K562 (cell line): ENCODE data around the gene RRP9. TPM values are rescaled to one million over a fixed set of nuclear protein-coding genes. Genes with fewer than 3 reads are reported as not detected.

Experiments used
- ATAC-seq: fragments of 200-7000 bp; cut with Tn5 transposase; 3 replicates; pipeline ENCODE4 v1.9.1; 2020; ENCODE audit warnings: moderate library complexity
- BruUV-seq: library from RNA; stranded (reverse); fragments of 400-500 nt; replicated peaks from 2 replicates; lab custom pipeline; 2021; lab: Mats Ljungman, UMichigan
- CTCF ChIA-PET: fragments of 300-600 bp; formaldehyde crosslinking; extraction: SDS; loops from one replicate; lab custom pipeline; 2021; ENCODE audit warnings: low intra/inter-chr PET ratio; lab: Yijun Ruan, JAX
- POLR2A ChIA-PET: fragments of 300-600, 350-650 bp; sonication (Branson Sonifier 250); formaldehyde crosslinking; extraction: SDS; loops from one replicate; lab custom pipeline; 2021; ENCODE audit warnings: antibody characterized with exemption, inconsistent platforms; lab: Yijun Ruan, JAX
- DNase-seq, 4 experiments: peaks; one replicate each; pipeline versions ENCODE4 v3.0.0 to v3.0.0-alpha.2; 2011 to 2018; ENCODE audit warnings: low spot score in 3 of 4, mixed read lengths in 3 of 4; ENCODE audit errors: extremely low read depth in 1 of 4
- FAIRE-seq: peaks from 2 replicates; lab custom pipeline; 2011; peaks lifted over from hg19 to GRCh38; lab: Jason Lieb, UNC
- H2AFZ ChIP-seq: 2 replicates; pipeline ENCODE4 v1.6.0; 2011; ENCODE audit warnings: low read depth, low read length, control low read depth, inconsistent platforms
- H3K27ac ChIP-seq: fragments of 200-600 bp; 3 replicates; pipeline ENCODE4 v1.8.0; 2011; ENCODE audit warnings: low read depth, mild to moderate bottlenecking, control low read depth, inconsistent platforms, low read length, moderate library complexity, mixed read lengths; ENCODE audit errors: extremely low read depth
- H3K27me3 ChIP-seq, 2 experiments: fragments of 300-600 bp in 1 of 2; 2 replicates in 1 of 2; 3 replicates in 1 of 2; pipeline versions ENCODE4 v1.6.0 to v1.8.0; 2011; ENCODE audit warnings: inconsistent platforms in 2 of 2, low read length in 2 of 2, mild to moderate bottlenecking in 1 of 2, mixed read lengths in 1 of 2, moderate library complexity in 1 of 2; ENCODE audit not compliant: control insufficient read depth in 2 of 2, insufficient read depth in 2 of 2
- H3K36me3 ChIP-seq: fragments of 300-600 bp; 3 replicates; pipeline ENCODE4 v1.8.0; 2011; ENCODE audit warnings: mild to moderate bottlenecking, low read length, inconsistent platforms; ENCODE audit not compliant: control insufficient read depth, insufficient read depth
- H3K4me1 ChIP-seq, 2 experiments: fragments of 200-600 bp in 1 of 2; replicated peaks in 1 of 2; 2 replicates in 1 of 2; 3 replicates in 1 of 2; pipeline versions ENCODE4 v1.5.1 to v1.8.0; 2011; ENCODE audit warnings: inconsistent platforms in 2 of 2, low read length in 2 of 2, mild to moderate bottlenecking in 1 of 2, mixed read lengths in 1 of 2, moderate library complexity in 1 of 2; ENCODE audit not compliant: control insufficient read depth in 2 of 2, insufficient read depth in 2 of 2
- H3K4me2 ChIP-seq: 2 replicates; pipeline ENCODE4 v1.6.1; 2011; ENCODE audit warnings: low read length, control low read depth, inconsistent platforms, mixed read lengths; ENCODE audit not compliant: insufficient read depth
- H3K4me3 ChIP-seq: fragments of 200-600 bp; sonication (generic), shearing (Covaris generic); 2 replicates; pipeline ENCODE4 v1.5.1; 2016; ENCODE audit warnings: control low read depth, inconsistent platforms
- H3K79me2 ChIP-seq: fragments of 200-600 bp; 3 replicates; pipeline ENCODE4 v1.8.0; 2011; ENCODE audit warnings: low read length, inconsistent platforms; ENCODE audit not compliant: control insufficient read depth, insufficient read depth
- H3K9ac ChIP-seq, 2 experiments: 2 replicates each; pipeline versions ENCODE4 v1.6.0 to v1.6.1; 2011; ENCODE audit warnings: low read depth in 2 of 2, low read length in 2 of 2, control low read depth in 1 of 2, inconsistent platforms in 1 of 2, mild to moderate bottlenecking in 1 of 2, mixed read lengths in 1 of 2; ENCODE audit not compliant: insufficient read depth in 1 of 2
- H3K9me1 ChIP-seq: one replicate; pipeline ENCODE4 v1.6.0; 2011; ENCODE audit warnings: inconsistent platforms, mild to moderate bottlenecking, low read length, moderate library complexity; ENCODE audit not compliant: control insufficient read depth, insufficient read depth
- H3K9me3 ChIP-seq: replicated peaks from 2 replicates; pipeline ENCODE4 v1.5.1; 2011; ENCODE audit warnings: low read depth, low read length, inconsistent platforms; ENCODE audit not compliant: control insufficient read depth, insufficient read depth
- H4K20me1 ChIP-seq: replicated peaks from 2 replicates; pipeline ENCODE4 v1.6.1; 2011; ENCODE audit warnings: low read length, inconsistent platforms, mixed read lengths; ENCODE audit not compliant: control insufficient read depth, insufficient read depth
- EGR1 ChIP-seq: fragments of 450-650 bp; conservative IDR thresholded peaks from 2 replicates; pipeline ENCODE4 v1.6.1; 2017; ENCODE audit warnings: mild to moderate bottlenecking
- FOXP1 ChIP-seq: sonication (generic); formaldehyde crosslinking; IDR thresholded peaks from 2 replicates; pipeline ENCODE4 v1.8.0; 2022; ENCODE audit warnings: mild to moderate bottlenecking, missing genetic modification reagents
- HMGN3 ChIP-seq: IDR thresholded peaks from 2 replicates; pipeline ENCODE4 v1.6.1; 2011; ENCODE audit warnings: borderline replicate concordance, low read depth, mild to moderate bottlenecking, mixed read lengths, low read length; ENCODE audit not compliant: insufficient read length; ENCODE audit errors: extremely low read depth
- PHB2 ChIP-seq: fragments of 450-650 bp; IDR thresholded peaks from 2 replicates; pipeline ENCODE4 v1.6.1; 2017; ENCODE audit warnings: low read depth
- PHTF2 ChIP-seq: fragments of 250-450 bp; sonication (Bioruptor Pico); IDR thresholded peaks from 2 replicates; pipeline ENCODE4 v1.5.0; 2021; ENCODE audit warnings: mild to moderate bottlenecking
- XRCC4 ChIP-seq: IDR thresholded peaks from one replicate; pipeline ENCODE4 v1.6.1; 2011; ENCODE audit not compliant: insufficient read depth, insufficient read length; ENCODE audit errors: extremely low read depth
- ZNF583 ChIP-seq: fragments of 250-450 bp; sonication (Bioruptor Pico); IDR thresholded peaks from 2 replicates; pipeline ENCODE4 v1.4.0; 2020
- WGBS: fragments of 100-300 bp; shearing (Covaris generic); methylation state at CpG from one replicate; pipeline ENCODE4 v1.1.6; 2016; ENCODE audit warnings: low coverage, mixed read lengths; ENCODE audit not compliant: insufficient coverage; ENCODE audit errors: missing lambda C conversion rate; 5-methylcytosine and 5-hydroxymethylcytosine counted together
- in situ Hi-C: fragments of 300-500 bp; cut with MboI; formaldehyde crosslinking; loops from 4 replicates; pipeline ENCODE4 v1.15.0; 2018; ENCODE audit warnings: inconsistent platforms, mixed read lengths
- intact Hi-C: fragments of 100-400 bp; cut with micrococcal nuclease; formaldehyde crosslinking; loops from 2 replicates; pipeline ENCODE4 v1.14.2; 2022
- polyA plus RNA-seq, 8 experiments: library from polyadenylated mRNA; depleted of rRNA in 4 of 8; stranded (reverse) in 5 of 8; unstranded in 3 of 8; fragments of >200 nt; fragmentation: Nextera tagmentation in 2 of 8; fragmentation: Illumina TruSeq in 1 of 8; extraction: Ambion mirVana in 2 of 8; extraction: Trizol in 1 of 8; gene quantifications; 2 replicates each; pipeline versions ENCODE4 v1.2.1 to v1.2.3, GENCODE V29; 2011 to 2014; ENCODE audit warnings: inconsistent platforms in 1 of 8, missing spikeins in 1 of 8
- total RNA-seq, 7 experiments: library from RNA; depleted of rRNA in 6 of 7; stranded (reverse); fragments of >200 nt in 6 of 7; fragmentation: Illumina TruSeq in 2 of 7; extraction: Trizol in 2 of 7; gene quantifications; 2 replicates each; pipeline versions ENCODE4 v1.2.1 to v1.2.3, GENCODE V29; 2011 to 2021; ENCODE audit warnings: low replicate concordance in 1 of 7
- TF ChIP-seq, protein P1 (sequence below): fragments of 250-450 bp; sonication (Bioruptor Pico); IDR thresholded peaks from 2 replicates; pipeline ENCODE4 v1.8.0; 2021; ENCODE audit warnings: moderate library complexity, mild to moderate bottlenecking, inconsistent platforms
- TF ChIP-seq, protein P2 (sequence below): fragments of 200-600 bp; sonication (generic); IDR thresholded peaks from one replicate; pipeline ENCODE4 v1.6.1; 2012; ENCODE audit warnings: mild to moderate bottlenecking, low read depth, low read length, inconsistent platforms

Gene RRP9
- total and polyA plus RNA-seq, 9 of the 15 experiments (the other 6 are each of a cell fraction or from before 2014, with no cell fraction given) = 5.2 to 67.0 (median 45.9) TPM

DNA sequence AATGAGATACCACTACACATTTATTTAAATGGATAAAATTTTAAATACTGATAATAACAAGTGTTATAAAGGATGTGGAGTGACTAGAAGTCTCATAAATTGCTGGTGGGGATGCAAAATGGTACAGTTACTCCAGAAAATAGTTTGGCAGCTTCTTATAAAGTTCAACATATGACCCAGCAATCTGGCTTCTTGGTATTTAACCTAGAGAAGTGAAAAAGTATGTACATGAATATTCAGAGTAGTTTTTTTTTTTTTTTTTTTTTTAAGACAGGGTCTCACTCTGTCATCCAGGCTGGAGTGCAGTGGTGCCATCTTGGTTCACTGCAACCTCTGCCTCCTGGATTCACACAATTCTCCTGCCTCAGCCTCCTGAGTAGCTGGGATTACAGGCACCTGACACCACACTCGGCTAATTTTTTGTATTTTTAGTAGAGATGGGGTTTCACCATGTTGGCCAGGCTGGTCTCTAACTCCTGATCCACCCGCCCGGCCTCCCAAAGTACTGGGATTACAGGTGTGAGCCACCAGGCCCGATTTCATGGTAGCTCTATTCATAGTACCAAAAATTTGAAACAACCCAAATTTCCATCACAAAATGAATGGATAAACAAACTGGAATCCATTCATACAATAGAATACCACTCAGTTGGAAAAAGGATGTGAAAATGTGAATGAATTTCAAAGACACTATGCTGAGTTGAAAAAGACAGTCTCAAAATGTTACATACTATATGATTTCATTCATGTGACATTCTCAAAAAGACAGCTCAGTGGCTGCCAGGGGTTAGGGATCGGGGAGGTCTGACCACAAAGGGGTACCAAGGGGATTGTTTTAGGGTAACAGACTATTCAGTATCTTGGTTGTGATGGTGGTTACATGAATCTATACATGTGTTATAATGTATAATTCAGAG, 14.4 kb downstream of the RRP9 start:
- intact Hi-C loops = no loop called here
- no peaks in the 10 kb centered on the region for H3K9me3 ChIP-seq
- DNase-seq = no peak
- H3K36me3 ChIP-seq = no peaks in the 10 kb centered on the region
- H3K9ac ChIP-seq = no peak overlapping the region
- ChIA-PET POLR2A (no interaction called here), CTCF (no interaction called here)
- H3K9me1 ChIP-seq = no peaks in the 10 kb centered on the region
- ATAC-seq = no peak
- no peak overlapping the region for H3K27ac ChIP-seq
- H3K4me3 ChIP-seq = no peak overlapping the region
- no peak for FAIRE-seq
- 17% methylated on average over 5 of the region's 5 CpGs for WGBS
- H3K27me3 ChIP-seq = no peaks in the 10 kb centered on the region; a peak in 1 of 5 replicates
- in situ Hi-C loops = no loop called here
- H2AFZ ChIP-seq = no peak overlapping the region
- no peaks in the 10 kb centered on the region for H3K79me2 ChIP-seq
- H4K20me1 ChIP-seq = no peaks in the 10 kb centered on the region
- H3K4me2 ChIP-seq = no peak overlapping the region
- no TSS peak for BruUV-seq
- no peaks in the 10 kb centered on the region for H3K4me1 ChIP-seq
- no peak for TF ChIP-seq PHTF2
- TF ChIP-seq HMGN3 = no peak
- TF ChIP-seq EGR1 = no peak
- TF ChIP-seq, protein P1, sequence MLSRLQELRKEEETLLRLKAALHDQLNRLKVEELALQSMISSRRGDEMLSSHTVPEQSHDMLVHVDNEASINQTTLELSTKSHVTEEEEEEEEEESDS (CRISPR knock-in tag) = no peak
- TF ChIP-seq ZNF583 (CRISPR knock-in tag) = no peak
- TF ChIP-seq, protein P2, sequence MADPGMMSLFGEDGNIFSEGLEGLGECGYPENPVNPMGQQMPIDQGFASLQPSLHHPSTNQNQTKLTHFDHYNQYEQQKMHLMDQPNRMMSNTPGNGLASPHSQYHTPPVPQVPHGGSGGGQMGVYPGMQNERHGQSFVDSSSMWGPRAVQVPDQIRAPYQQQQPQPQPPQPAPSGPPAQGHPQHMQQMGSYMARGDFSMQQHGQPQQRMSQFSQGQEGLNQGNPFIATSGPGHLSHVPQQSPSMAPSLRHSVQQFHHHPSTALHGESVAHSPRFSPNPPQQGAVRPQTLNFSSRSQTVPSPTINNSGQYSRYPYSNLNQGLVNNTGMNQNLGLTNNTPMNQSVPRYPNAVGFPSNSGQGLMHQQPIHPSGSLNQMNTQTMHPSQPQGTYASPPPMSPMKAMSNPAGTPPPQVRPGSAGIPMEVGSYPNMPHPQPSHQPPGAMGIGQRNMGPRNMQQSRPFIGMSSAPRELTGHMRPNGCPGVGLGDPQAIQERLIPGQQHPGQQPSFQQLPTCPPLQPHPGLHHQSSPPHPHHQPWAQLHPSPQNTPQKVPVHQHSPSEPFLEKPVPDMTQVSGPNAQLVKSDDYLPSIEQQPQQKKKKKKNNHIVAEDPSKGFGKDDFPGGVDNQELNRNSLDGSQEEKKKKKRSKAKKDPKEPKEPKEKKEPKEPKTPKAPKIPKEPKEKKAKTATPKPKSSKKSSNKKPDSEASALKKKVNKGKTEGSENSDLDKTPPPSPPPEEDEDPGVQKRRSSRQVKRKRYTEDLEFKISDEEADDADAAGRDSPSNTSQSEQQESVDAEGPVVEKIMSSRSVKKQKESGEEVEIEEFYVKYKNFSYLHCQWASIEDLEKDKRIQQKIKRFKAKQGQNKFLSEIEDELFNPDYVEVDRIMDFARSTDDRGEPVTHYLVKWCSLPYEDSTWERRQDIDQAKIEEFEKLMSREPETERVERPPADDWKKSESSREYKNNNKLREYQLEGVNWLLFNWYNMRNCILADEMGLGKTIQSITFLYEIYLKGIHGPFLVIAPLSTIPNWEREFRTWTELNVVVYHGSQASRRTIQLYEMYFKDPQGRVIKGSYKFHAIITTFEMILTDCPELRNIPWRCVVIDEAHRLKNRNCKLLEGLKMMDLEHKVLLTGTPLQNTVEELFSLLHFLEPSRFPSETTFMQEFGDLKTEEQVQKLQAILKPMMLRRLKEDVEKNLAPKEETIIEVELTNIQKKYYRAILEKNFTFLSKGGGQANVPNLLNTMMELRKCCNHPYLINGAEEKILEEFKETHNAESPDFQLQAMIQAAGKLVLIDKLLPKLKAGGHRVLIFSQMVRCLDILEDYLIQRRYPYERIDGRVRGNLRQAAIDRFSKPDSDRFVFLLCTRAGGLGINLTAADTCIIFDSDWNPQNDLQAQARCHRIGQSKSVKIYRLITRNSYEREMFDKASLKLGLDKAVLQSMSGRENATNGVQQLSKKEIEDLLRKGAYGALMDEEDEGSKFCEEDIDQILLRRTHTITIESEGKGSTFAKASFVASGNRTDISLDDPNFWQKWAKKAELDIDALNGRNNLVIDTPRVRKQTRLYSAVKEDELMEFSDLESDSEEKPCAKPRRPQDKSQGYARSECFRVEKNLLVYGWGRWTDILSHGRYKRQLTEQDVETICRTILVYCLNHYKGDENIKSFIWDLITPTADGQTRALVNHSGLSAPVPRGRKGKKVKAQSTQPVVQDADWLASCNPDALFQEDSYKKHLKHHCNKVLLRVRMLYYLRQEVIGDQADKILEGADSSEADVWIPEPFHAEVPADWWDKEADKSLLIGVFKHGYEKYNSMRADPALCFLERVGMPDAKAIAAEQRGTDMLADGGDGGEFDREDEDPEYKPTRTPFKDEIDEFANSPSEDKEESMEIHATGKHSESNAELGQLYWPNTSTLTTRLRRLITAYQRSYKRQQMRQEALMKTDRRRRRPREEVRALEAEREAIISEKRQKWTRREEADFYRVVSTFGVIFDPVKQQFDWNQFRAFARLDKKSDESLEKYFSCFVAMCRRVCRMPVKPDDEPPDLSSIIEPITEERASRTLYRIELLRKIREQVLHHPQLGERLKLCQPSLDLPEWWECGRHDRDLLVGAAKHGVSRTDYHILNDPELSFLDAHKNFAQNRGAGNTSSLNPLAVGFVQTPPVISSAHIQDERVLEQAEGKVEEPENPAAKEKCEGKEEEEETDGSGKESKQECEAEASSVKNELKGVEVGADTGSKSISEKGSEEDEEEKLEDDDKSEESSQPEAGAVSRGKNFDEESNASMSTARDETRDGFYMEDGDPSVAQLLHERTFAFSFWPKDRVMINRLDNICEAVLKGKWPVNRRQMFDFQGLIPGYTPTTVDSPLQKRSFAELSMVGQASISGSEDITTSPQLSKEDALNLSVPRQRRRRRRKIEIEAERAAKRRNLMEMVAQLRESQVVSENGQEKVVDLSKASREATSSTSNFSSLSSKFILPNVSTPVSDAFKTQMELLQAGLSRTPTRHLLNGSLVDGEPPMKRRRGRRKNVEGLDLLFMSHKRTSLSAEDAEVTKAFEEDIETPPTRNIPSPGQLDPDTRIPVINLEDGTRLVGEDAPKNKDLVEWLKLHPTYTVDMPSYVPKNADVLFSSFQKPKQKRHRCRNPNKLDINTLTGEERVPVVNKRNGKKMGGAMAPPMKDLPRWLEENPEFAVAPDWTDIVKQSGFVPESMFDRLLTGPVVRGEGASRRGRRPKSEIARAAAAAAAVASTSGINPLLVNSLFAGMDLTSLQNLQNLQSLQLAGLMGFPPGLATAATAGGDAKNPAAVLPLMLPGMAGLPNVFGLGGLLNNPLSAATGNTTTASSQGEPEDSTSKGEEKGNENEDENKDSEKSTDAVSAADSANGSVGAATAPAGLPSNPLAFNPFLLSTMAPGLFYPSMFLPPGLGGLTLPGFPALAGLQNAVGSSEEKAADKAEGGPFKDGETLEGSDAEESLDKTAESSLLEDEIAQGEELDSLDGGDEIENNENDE = no peak
- TF ChIP-seq PHB2 = no peak
- TF ChIP-seq XRCC4 = no peak
- TF ChIP-seq FOXP1 (CRISPR knock-in tag) = no peak
